HCT116 (cell line): ENCODE results near the gene NPFFR1. TPM values are rescaled to one million over a fixed set of nuclear protein-coding genes. Genes with fewer than 3 reads are reported as not detected.

Experiments
- ATAC-seq: fragments of 200-7000 bp; cut with Tn5 transposase; 2 replicates; pipeline ENCODE4 v1.9.1; 2020; ENCODE audit warnings: mild to moderate bottlenecking, moderate library complexity
- BruUV-seq: library from RNA; stranded (reverse); fragments of 400-500 nt; replicated peaks from 2 replicates; lab custom pipeline; 2021; lab: Mats Ljungman, UMichigan
- CTCF ChIA-PET: fragments of 300-600 bp; sonication (Branson Sonifier 250); formaldehyde crosslinking; loops from one replicate; lab custom pipeline; 2021; ENCODE audit warnings: antibody characterized with exemption; lab: Charles Lee
- POLR2A ChIA-PET: fragments of 300-600, 350-600 bp; sonication (Branson Sonifier 250); formaldehyde crosslinking; loops from one replicate; lab custom pipeline; 2021; ENCODE audit warnings: antibody characterized with exemption; lab: Charles Lee
- RAD21 ChIA-PET, 2 experiments: fragments of 300-600 bp; sonication (Branson Sonifier 250); formaldehyde crosslinking; loops; one replicate each; lab custom pipeline; 2023; ENCODE audit warnings: low total read pairs in 2 of 2; ENCODE audit not compliant: uncharacterized antibody in 2 of 2, unreplicated experiment in 2 of 2, low non-redundant PET in 1 of 2; lab: Charles Lee
- DNase-seq: peaks from one replicate; pipeline ENCODE4 v3.0.0-alpha.2; 2010; ENCODE audit warnings: low read depth, low spot score
- H2AFZ ChIP-seq: fragments of 200-600 bp; shearing (Covaris generic), sonication (generic); 2 replicates; pipeline ENCODE4 v1.6.1; 2017; ENCODE audit warnings: low read depth, mixed run types, mixed read lengths, antibody characterized with exemption, low read length; ENCODE audit not compliant: poor library complexity, severe bottlenecking
- H3K27ac ChIP-seq: 2 replicates; pipeline ENCODE4 v1.5.1; 2012; ENCODE audit warnings: low read depth, low read length
- H3K27me3 ChIP-seq: fragments of 200-600 bp; sonication (generic); 2 replicates; pipeline ENCODE4 v1.6.1; 2016; ENCODE audit warnings: mixed run types, low read length, mixed read lengths; ENCODE audit not compliant: insufficient read depth
- H3K36me3 ChIP-seq, 2 experiments: fragments of 200-500 bp in 1 of 2; fragments of 200-600 bp in 1 of 2; sonication (Bioruptor generic) in 1 of 2; sonication (generic) in 1 of 2; 2 replicates each; pipeline versions ENCODE4 v1.5.1 to v1.6.1; 2014 to 2016; ENCODE audit warnings: low read length in 2 of 2, inconsistent platforms in 1 of 2, mixed read lengths in 1 of 2, mixed run types in 1 of 2; ENCODE audit not compliant: insufficient read depth in 2 of 2, control insufficient read depth in 1 of 2
- H3K4me1 ChIP-seq, 2 experiments: fragments of 200-600 bp in 1 of 2; sonication (generic) in 1 of 2; 2 replicates each; pipeline versions ENCODE4 v1.5.1 to v1.6.1; 2012 to 2017; ENCODE audit warnings: low read length in 2 of 2, inconsistent platforms in 1 of 2, mild to moderate bottlenecking in 1 of 2, mixed read lengths in 1 of 2, mixed run types in 1 of 2, moderate library complexity in 1 of 2; ENCODE audit not compliant: insufficient read depth in 2 of 2, control insufficient read depth in 1 of 2
- H3K4me2 ChIP-seq: fragments of 200-600 bp; sonication (generic); 2 replicates; pipeline ENCODE4 v1.6.1; 2017; ENCODE audit warnings: mixed run types, low read length, mixed read lengths
- H3K4me3 ChIP-seq, 2 experiments: fragments of 200-600 bp in 1 of 2; sonication (generic) in 1 of 2; replicated peaks in 1 of 2; 2 replicates each; pipeline ENCODE4 v1.5.1; 2011 to 2016; ENCODE audit warnings: low read length in 2 of 2, control low read depth in 1 of 2, low read depth in 1 of 2, mild to moderate bottlenecking in 1 of 2, mixed read lengths in 1 of 2, mixed run types in 1 of 2
- H3K79me2 ChIP-seq: fragments of 200-600 bp; sonication (generic); 2 replicates; pipeline ENCODE4 v1.6.1; 2017; ENCODE audit warnings: mild to moderate bottlenecking, mixed run types, low read length, moderate library complexity, mixed read lengths; ENCODE audit not compliant: insufficient read depth
- H3K9ac ChIP-seq: fragments of 200-600 bp; sonication (generic); 2 replicates; pipeline ENCODE4 v1.6.1; 2016; ENCODE audit warnings: low read length, mixed read lengths
- H3K9me2 ChIP-seq: fragments of 200-600 bp; sonication (generic), shearing (Covaris generic); 2 replicates; pipeline ENCODE4 v1.6.1; 2017; ENCODE audit warnings: mixed run types, mild to moderate bottlenecking, moderate library complexity; ENCODE audit not compliant: insufficient read depth
- H3K9me3 ChIP-seq, 2 experiments: fragments of 200-500 bp in 1 of 2; fragments of 200-600 bp in 1 of 2; sonication (Bioruptor generic) in 1 of 2; sonication (generic) in 1 of 2; 2 replicates each; pipeline ENCODE4 v1.6.1; 2014 to 2017; ENCODE audit warnings: low read length in 2 of 2, mixed read lengths in 2 of 2, inconsistent platforms in 1 of 2, low read depth in 1 of 2, mild to moderate bottlenecking in 1 of 2, mixed run types in 1 of 2, moderate library complexity in 1 of 2; ENCODE audit not compliant: control insufficient read depth in 1 of 2, insufficient read depth in 1 of 2
- H4K20me1 ChIP-seq: fragments of 200-600 bp; sonication (generic), shearing (Covaris generic); 2 replicates; pipeline ENCODE4 v1.6.1; 2017; ENCODE audit warnings: mixed run types, mild to moderate bottlenecking, moderate library complexity; ENCODE audit not compliant: insufficient read depth
- ATF3 ChIP-seq: IDR thresholded peaks from 2 replicates; pipeline ENCODE4 v1.6.1; 2012
- CBX3 ChIP-seq: IDR thresholded peaks from 2 replicates; pipeline ENCODE4 v1.6.1; 2012; ENCODE audit warnings: low read depth
- CEBPB ChIP-seq: IDR thresholded peaks from 2 replicates; pipeline ENCODE4 v1.6.1; 2012; ENCODE audit warnings: low read depth
- CTCF ChIP-seq, 3 experiments: fragments of 200-600 bp in 1 of 3; sonication (generic) in 1 of 3; IDR thresholded peaks in 2 of 3; conservative IDR thresholded peaks in 1 of 3; 2 replicates each; pipeline ENCODE4 v1.5.1; 2012 to 2017; ENCODE audit warnings: low read depth in 2 of 3, low read length in 2 of 3, antibody characterized with exemption in 1 of 3, borderline replicate concordance in 1 of 3, control low read depth in 1 of 3, mild to moderate bottlenecking in 1 of 3, mixed read lengths in 1 of 3, mixed run types in 1 of 3, moderate library complexity in 1 of 3; ENCODE audit not compliant: insufficient read depth in 1 of 3
- ELF1 ChIP-seq: IDR thresholded peaks from 2 replicates; pipeline ENCODE4 v1.6.1; 2012; ENCODE audit warnings: low read depth, borderline replicate concordance
- EZH2phosphoT487 ChIP-seq: fragments of 200-600 bp; IDR thresholded peaks from 2 replicates; pipeline ENCODE4 v1.6.1; 2018; ENCODE audit warnings: antibody characterized with exemption, borderline replicate concordance
- FOSL1 ChIP-seq: IDR thresholded peaks from 2 replicates; pipeline ENCODE4 v1.6.1; 2012; ENCODE audit warnings: low read depth
- JUND ChIP-seq: IDR thresholded peaks from 2 replicates; pipeline ENCODE4 v1.6.1; 2012
- POLR2A ChIP-seq: IDR thresholded peaks from 2 replicates; pipeline ENCODE4 v1.7.0; 2011; ENCODE audit warnings: borderline replicate concordance; ENCODE audit not compliant: insufficient read depth, insufficient read length; ENCODE audit errors: extremely low read depth
- RAD21 ChIP-seq: IDR thresholded peaks from 2 replicates; pipeline ENCODE4 v1.6.1; 2012; ENCODE audit warnings: low read depth, mild to moderate bottlenecking
- SP1 ChIP-seq: IDR thresholded peaks from 2 replicates; pipeline ENCODE4 v1.6.1; 2012; ENCODE audit warnings: low read depth
- SRF ChIP-seq: IDR thresholded peaks from 2 replicates; pipeline ENCODE4 v1.6.1; 2012; ENCODE audit warnings: low read depth
- ZBTB33 ChIP-seq: IDR thresholded peaks from 2 replicates; pipeline ENCODE4 v1.6.1; 2011; ENCODE audit warnings: mild to moderate bottlenecking, low read length, moderate library complexity; ENCODE audit not compliant: insufficient replicate concordance; ENCODE audit errors: extremely low read depth
- ZFX ChIP-seq: fragments of 450-650 bp; IDR thresholded peaks from 2 replicates; pipeline ENCODE4 v1.6.1; 2017
- intact Hi-C: fragments of 100-400 bp; cut with micrococcal nuclease; formaldehyde crosslinking; loops from 2 replicates; pipeline ENCODE4 v1.10.0; 2022
- total RNA-seq: library from RNA; stranded (reverse); gene quantifications from one replicate; pipeline ENCODE4 v1.2.1, GENCODE V29; 2021; ENCODE audit not compliant: unreplicated experiment
- TF ChIP-seq, protein P1 (sequence below): IDR thresholded peaks from 2 replicates; pipeline ENCODE4 v1.6.1; 2012

NPFFR1 gene
- total RNA-seq, 1 experiment from 2014 or later: 0.02 TPM

DNA sequence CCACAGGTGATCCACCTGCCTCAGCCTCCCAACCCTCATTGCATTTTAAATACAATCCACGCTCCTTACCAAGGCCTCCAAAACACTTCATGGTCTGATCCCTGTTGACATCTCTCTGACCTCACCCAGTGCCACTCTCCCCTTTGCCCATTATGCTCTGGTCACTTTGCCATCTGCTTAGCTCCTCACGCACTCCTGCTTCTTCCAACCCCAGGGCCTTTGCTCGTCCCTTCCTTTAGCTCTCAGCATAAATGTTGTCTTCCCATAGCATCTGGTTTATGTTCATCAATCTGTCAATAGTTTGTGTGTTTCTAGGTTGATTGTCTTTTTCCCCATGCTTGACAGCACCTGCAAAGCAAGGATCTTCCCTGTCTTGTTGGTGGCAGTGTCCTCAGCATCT lies 14.1 kb downstream of the NPFFR1 start (continued):
- no peak for TF ChIP-seq CTCF (IDR thresholded peaks at IDR 0.05 in 2 of 3, conservative IDR thresholded peaks at IDR 0.05 in 1 of 3; ENCODE audit: borderline replicate concordance in 1 of 3, insufficient read depth in 1 of 3, low read depth in 2 of 3, low read length in 2 of 3)
- TF ChIP-seq FOSL1: no peak
- TF ChIP-seq ATF3: no peak

GRCh38 chr10:70268376-70268775 lies 15.4 kb downstream of the NPFFR1 start:
- intact Hi-C loops: no loop called here
- BruUV-seq: no TSS peak
- TF ChIP-seq ELF1: no peak
- no peak for TF ChIP-seq POLR2A
- TF ChIP-seq EZH2phosphoT487: no peak
- TF ChIP-seq SP1: no peak
- TF ChIP-seq SRF: no peak
- TF ChIP-seq ATF3: no peak
- no peak for TF ChIP-seq CTCF (IDR thresholded peaks at IDR 0.05 in 2 of 3, conservative IDR thresholded peaks at IDR 0.05 in 1 of 3; ENCODE audit: borderline replicate concordance in 1 of 3, insufficient read depth in 1 of 3, low read depth in 2 of 3, low read length in 2 of 3)
- no peak for TF ChIP-seq RAD21
- TF ChIP-seq CEBPB: no peak
- no peak for TF ChIP-seq JUND
- no peak for TF ChIP-seq ZBTB33
- no peak for TF ChIP-seq CBX3
- no peak for TF ChIP-seq ZFX
- TF ChIP-seq, protein P1, sequence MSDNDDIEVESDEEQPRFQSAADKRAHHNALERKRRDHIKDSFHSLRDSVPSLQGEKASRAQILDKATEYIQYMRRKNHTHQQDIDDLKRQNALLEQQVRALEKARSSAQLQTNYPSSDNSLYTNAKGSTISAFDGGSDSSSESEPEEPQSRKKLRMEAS: no peak

More at GRCh38 chr10:70268376-70268775, 15.4 kb downstream of the NPFFR1 start:
- ChIA-PET POLR2A (no interaction called here), CTCF (interaction anchor here (1.4 kb wide), 1 partner anchor 122 kb away, joined by 3 read pairs; the partner anchor contains the start of gene TYSND1), RAD21 (interaction anchor here in 1 of 2 experiments (0.9 kb wide), 1 partner anchor 96 kb away, joined by 3 read pairs; no protein-coding TSS in a partner anchor)
- Histone ChIP-seq H4K20me1 (no peaks in the 10 kb centered on the region), H3K27me3 (no peaks in the 10 kb centered on the region), H3K4me1 (peaks cover 5 to 38% of the 10 kb centered on the region in 2 experiments; a peak in 3 of 4 replicates), H3K9me3 (no peaks in the 10 kb centered on the region), H3K9me2 (no peaks in the 10 kb centered on the region), H3K4me3 (no peak overlapping the region), H3K79me2 (no peaks in the 10 kb centered on the region), H2AFZ (no peak overlapping the region), H3K9ac (no peak overlapping the region), H3K4me2 (no peak overlapping the region), H3K36me3 (no peaks in the 10 kb centered on the region), H3K27ac (no peak overlapping the region)
- DNase-seq (no peak), ATAC-seq (no peak)
